ENCODE measurements around the gene KCNC1. TPM values are rescaled to one million over a fixed set of nuclear protein-coding genes. Genes with fewer than 3 reads are reported as not detected.

Gene KCNC1
- total and polyA plus RNA-seq, 9 of the 15 experiments (the other 6 are each of a cell fraction or from before 2014, with no cell fraction given), result 0.05 to 0.08 TPM; not detected in 7

GRCh38 chr11:17812091-17812864 is 77.7 kb downstream of the KCNC1 start (continued):
- TF ChIP-seq THAP12 (CRISPR knock-in tag; IDR thresholded peaks at IDR 0.05) (no peak), U2AF1 (optimal IDR thresholded peaks at IDR 0.05; ENCODE audit: low read depth, low read length) (no peak), ZNF699 (CRISPR knock-in tag; IDR thresholded peaks at IDR 0.05; ENCODE audit: insufficient replicate concordance) (no peak), ZNF551 (CRISPR knock-in tag; IDR thresholded peaks at IDR 0.05) (no peak), CREB3L1 (IDR thresholded peaks at IDR 0.05; ENCODE audit: borderline replicate concordance, low read depth) (no peak), ZBTB7A (IDR thresholded peaks at IDR 0.05; ENCODE audit: borderline replicate concordance, control insufficient read depth, low read depth, low read length) (no peak), ZHX1 (conservative IDR thresholded peaks at IDR 0.05; ENCODE audit: low read length) (no peak), ZKSCAN3 (CRISPR knock-in tag; IDR thresholded peaks at IDR 0.05) (no peak)

Measured in K562 (cell line).